SK-N-MC (cell line): ENCODE data around the gene QRFPR.
"Not testable (repeated sequence)": the region's sequence is repeated elsewhere in the genome, so short reads cannot be mapped to it uniquely, and the experiment has no call there.

Experiments used
- DNase-seq: peaks from one replicate; pipeline ENCODE4 v3.0.0-alpha.2; 2011; ENCODE audit warnings: low read depth, low spot score
- H3K27ac ChIP-seq: fragments of 200-600 bp; sonication (generic); 2 replicates; pipeline ENCODE4 v1.5.1; 2016; ENCODE audit warnings: mixed run types
- H3K36me3 ChIP-seq: fragments of 200-600 bp; sonication (generic); 2 replicates; pipeline ENCODE4 v1.6.1; 2017; ENCODE audit warnings: antibody characterized with exemption, low read length, mixed read lengths; ENCODE audit not compliant: insufficient read depth
- H3K4me3 ChIP-seq: fragments of 200-600 bp; sonication (generic); 2 replicates; pipeline ENCODE4 v1.5.1; 2016
- H3K9ac ChIP-seq: fragments of 200-600 bp; sonication (generic); 2 replicates; pipeline ENCODE4 v1.8.0; 2017; ENCODE audit warnings: mixed run types, mixed read lengths; ENCODE audit not compliant: insufficient read length
- H3K9me3 ChIP-seq: fragments of 200-600 bp; sonication (generic); 2 replicates; pipeline ENCODE4 v1.6.1; 2017; ENCODE audit warnings: low read depth, mild to moderate bottlenecking, antibody characterized with exemption, low read length, moderate library complexity, mixed read lengths
- EZH2 ChIP-seq: fragments of 200-600 bp; sonication (generic); IDR thresholded peaks from one replicate; pipeline ENCODE4 v1.6.1; 2017; ENCODE audit warnings: antibody characterized with exemption
- FOXP2 ChIP-seq: optimal IDR thresholded peaks from 2 replicates; pipeline ENCODE3; 2011; ENCODE audit warnings: mild to moderate bottlenecking, moderate library complexity; ENCODE audit not compliant: insufficient read depth; ENCODE audit errors: extremely low read length, control extremely low read depth
- POLR2AphosphoS5 ChIP-seq: IDR thresholded peaks from 2 replicates; pipeline ENCODE4 v1.6.1; 2012; ENCODE audit warnings: mild to moderate bottlenecking, low read depth, low read length, borderline replicate concordance

The QRFPR gene

DNA sequence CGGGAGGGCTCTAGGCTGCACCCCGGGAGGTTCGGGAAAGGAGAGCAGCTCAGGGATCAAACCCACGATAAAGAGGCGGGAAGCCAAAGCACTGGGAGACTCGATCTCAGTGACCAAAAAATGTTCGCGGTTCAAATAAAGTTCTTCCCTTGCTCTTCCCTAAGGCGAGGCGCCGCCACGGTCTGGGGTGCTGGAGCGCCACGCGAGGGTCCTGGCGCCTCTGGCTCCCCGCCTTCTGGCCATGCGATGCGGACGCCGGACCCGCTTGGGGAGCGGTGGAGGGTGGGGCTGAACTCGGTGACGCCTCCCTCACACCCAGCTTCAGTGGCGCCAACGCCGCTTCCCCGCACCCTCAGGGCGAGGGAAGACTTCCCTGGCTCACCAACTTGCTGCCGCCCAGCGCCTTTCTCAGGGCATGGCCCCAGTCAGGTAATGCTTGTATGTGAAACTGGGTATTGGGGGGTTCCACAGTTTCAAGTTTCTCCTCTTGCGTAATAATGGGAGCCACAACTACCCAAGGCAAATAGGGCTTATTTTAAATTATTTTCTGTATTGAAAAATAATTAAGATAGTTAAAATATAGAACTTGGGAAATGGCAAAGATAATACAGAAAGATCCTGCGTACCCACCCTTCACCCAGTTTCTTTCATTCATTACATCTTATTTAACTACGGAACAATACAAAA, at the start of gene QRFPR:
TSS of gene QRFPR (minus strand) at position 243 of the 687 bp plus-strand sequence. CDS start 371 bp downstream, outside the sequence.
- Histone ChIP-seq H3K36me3 (no peaks in the 10 kb centered on the region; the same call in 1 of the 2 replicates), H3K9ac (peak within 1 kb of the TSS; percentile 80), H3K27ac (no peak within 1 kb of the TSS), H3K9me3 (no peaks in the 10 kb centered on the region), H3K4me3 (peak within 1 kb of the TSS; percentile 94)
- no peak for DNase-seq
- TF ChIP-seq POLR2AphosphoS5 (peak; percentile 84), EZH2 (no peak), FOXP2 (no peak)

GRCh38 chr4:121428721-121429120, 47.9 kb upstream of the QRFPR start:
- TF ChIP-seq POLR2AphosphoS5 = no peak
- TF ChIP-seq EZH2 = no peak
- no peak for TF ChIP-seq FOXP2
- no peak overlapping the region for H3K4me3 ChIP-seq
- no peaks in the 10 kb centered on the region for H3K9me3 ChIP-seq
- no peak overlapping the region for H3K27ac ChIP-seq
- DNase-seq = no peak
- H3K36me3 ChIP-seq = no peaks in the 10 kb centered on the region
- no peak overlapping the region for H3K9ac ChIP-seq

- Histone ChIP-seq H3K9ac (no peak overlapping the region), H3K36me3 (no peaks in the 10 kb centered on the region), H3K9me3 (no peaks in the 10 kb centered on the region), H3K27ac (no peak overlapping the region), H3K4me3 (no peak overlapping the region)
- no peak for DNase-seq
- no peak for TF ChIP-seq EZH2
- TF ChIP-seq FOXP2 = no peak
- no peak for TF ChIP-seq POLR2AphosphoS5
Observed at GRCh38 chr4:121421594-121421993, 40.8 kb upstream of the QRFPR start.

GRCh38 chr4:121411151-121411744, 30.4 kb upstream of the QRFPR start:
- no peak overlapping the region for H3K27ac ChIP-seq
- TF ChIP-seq POLR2AphosphoS5 = no peak
- no peak for TF ChIP-seq FOXP2
- no peak for TF ChIP-seq EZH2
- no peaks in the 10 kb centered on the region for H3K9me3 ChIP-seq
- H3K4me3 ChIP-seq = no peak overlapping the region
- no peak for DNase-seq
- no peak overlapping the region for H3K9ac ChIP-seq
- no peaks in the 10 kb centered on the region for H3K36me3 ChIP-seq

DNA sequence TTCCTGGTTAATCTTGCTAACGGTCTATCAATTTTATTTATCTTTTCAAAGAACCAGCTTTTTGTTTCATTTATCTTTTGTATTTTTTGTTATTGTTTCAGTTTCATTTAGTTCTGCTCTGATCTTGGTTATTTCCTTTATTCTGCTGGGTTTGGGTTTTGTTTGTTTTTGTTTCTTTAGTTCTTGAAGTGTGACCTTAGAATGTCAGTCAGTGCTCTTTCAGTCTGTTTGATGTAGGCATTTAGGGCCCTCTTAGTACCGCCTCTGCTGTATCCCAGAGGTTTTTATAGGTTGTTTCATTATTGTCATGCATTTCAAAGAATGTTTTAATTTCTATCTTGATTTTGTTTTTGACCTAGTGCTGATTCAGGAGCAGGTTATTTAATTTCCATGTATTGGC, 27.7 kb upstream of the QRFPR start:
- not testable (repeated sequence) for H3K27ac ChIP-seq, H3K4me3 ChIP-seq, H3K9me3 ChIP-seq, H3K36me3 ChIP-seq, H3K9ac ChIP-seq, DNase-seq

GRCh38 chr4:121400632-121401031, 19.8 kb upstream of the QRFPR start:
- no peak overlapping the region for H3K9ac ChIP-seq
- no peaks in the 10 kb centered on the region for H3K9me3 ChIP-seq
- no peak for DNase-seq
- H3K4me3 ChIP-seq = no peak overlapping the region
- H3K36me3 ChIP-seq = no peaks in the 10 kb centered on the region
- H3K27ac ChIP-seq = no peak overlapping the region
- TF ChIP-seq EZH2 = no peak
- no peak for TF ChIP-seq FOXP2
- TF ChIP-seq POLR2AphosphoS5 = no peak

GRCh38 chr4:121397941-121398601, 17.3 kb upstream of the QRFPR start:
- H3K4me3 ChIP-seq = no peak overlapping the region
- H3K36me3 ChIP-seq = no peaks in the 10 kb centered on the region
- H3K9me3 ChIP-seq = no peaks in the 10 kb centered on the region
- H3K27ac ChIP-seq = no peak overlapping the region
- no peak overlapping the region for H3K9ac ChIP-seq
- TF ChIP-seq POLR2AphosphoS5 (no peak), FOXP2 (no peak), EZH2 (no peak)
- no peak for DNase-seq

DNA sequence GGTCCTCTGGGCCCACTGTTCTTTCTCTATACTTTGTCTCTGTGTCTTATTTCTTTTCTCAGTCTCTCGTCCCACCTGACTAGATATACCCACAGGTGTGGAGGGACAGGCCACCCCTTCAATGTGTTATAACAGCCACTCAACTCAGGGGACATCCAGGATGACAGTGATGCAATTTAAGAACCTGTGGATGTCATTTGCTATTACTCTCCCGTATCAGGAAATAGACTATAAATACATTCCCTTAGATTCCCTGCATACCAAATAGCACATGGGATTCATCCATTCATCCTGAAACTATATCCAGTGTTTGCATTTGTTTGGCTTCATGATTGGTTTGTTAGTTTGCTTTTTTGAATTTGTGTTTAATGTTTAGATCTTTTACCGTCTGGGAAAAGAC, 16.6 kb upstream of the QRFPR start:
- H3K36me3 ChIP-seq = no peaks in the 10 kb centered on the region
- TF ChIP-seq EZH2 (no peak), POLR2AphosphoS5 (no peak), FOXP2 (no peak)
- DNase-seq = no peak
- H3K9me3 ChIP-seq = no peaks in the 10 kb centered on the region
- no peak overlapping the region for H3K9ac ChIP-seq
- no peak overlapping the region for H3K27ac ChIP-seq
- H3K4me3 ChIP-seq = no peak overlapping the region
